Stimulated activated CD4-positive, alpha-beta T cell treated with anti-CD3 and anti-CD28 coated beads, TNF-alpha, amount 100 ng/mL, for 1 hour (primary cell): Measurements from ENCODE around the gene PHF12.

Experiments used
- DNase-seq, 3 donors: peaks; one replicate each; pipeline ENCODE4 v3.0.0-alpha.2; 2020; ENCODE audit warnings: low read depth in 3 of 3, low spot score in 1 of 3

Gene PHF12

GRCh38 chr17:28975646-28976045 is 24.3 kb upstream of the PHF12 start:
- DNase-seq: no peak

GRCh38 chr17:28975031-28975430 is 23.7 kb upstream of the PHF12 start:
- DNase-seq: no peak

DNA sequence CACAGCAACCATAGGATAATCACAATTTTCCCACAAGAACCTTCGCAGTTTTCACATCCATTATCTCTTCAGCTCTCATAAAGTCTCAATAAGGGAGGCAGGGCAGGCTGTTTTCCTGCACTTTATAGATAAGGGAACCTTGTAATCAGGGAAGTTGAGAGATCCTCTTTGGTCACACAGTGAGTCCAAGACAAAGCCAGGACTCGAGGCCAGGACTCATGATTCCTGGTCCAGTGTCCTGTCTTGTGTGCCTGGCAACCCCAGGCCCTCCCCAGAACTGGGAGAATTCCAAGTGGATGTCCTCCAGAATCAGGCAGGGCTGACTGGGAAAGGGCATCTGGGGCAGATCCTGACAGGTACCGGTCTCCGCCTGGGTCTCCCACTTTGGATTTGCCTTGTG is 23.1 kb upstream of the PHF12 start:
- DNase-seq: no peak

DNA sequence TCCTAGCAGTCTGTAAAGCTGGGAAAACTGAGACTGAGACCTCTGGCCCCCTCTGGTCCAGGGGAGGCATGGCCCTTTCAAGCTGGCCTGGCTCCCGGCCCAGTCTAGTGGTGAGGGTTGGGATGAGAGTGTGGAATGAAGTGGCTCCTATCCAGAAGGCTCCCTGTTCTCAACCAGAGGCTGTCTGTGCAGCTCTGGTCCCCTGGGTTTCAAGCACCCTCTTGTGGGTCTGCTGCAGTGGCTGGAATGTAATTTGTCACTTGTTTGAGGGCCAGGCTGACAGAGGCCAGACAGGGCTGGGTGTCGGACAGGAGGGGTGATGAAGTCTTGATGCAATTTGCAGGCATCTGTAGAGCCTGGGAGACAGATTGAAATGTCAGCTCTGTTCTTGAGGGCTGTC is 22.1 kb upstream of the PHF12 start:
- no peak for DNase-seq

- no peak for DNase-seq
Measured at GRCh38 chr17:28972437-28972836, 21.1 kb upstream of the PHF12 start.

DNA sequence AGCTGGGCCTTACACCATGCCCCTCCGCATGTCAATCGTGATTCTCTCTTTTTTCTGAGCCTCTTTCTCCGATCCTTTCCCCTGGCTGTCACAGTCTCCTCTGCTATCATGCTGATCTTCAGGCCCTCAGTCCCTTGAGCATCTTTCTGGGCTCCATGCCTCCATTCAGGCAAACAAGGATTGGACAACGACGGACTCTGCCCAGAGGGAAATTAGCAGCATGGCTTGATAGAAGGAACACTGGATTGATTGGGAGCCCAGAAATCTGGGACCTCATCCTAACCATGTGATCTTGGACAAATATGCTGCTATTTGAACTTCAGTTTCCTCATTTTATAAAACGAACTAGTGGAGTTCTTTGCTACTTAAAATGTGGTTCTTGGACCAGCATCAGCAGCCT is 19.6 kb upstream of the PHF12 start:
- no peak for DNase-seq

- DNase-seq: no peak
Measured at GRCh38 chr17:28969706-28970393, 18.5 kb upstream of the PHF12 start.

GRCh38 chr17:28968914-28969295 is 17.6 kb upstream of the PHF12 start:
- DNase-seq: no peak

DNA sequence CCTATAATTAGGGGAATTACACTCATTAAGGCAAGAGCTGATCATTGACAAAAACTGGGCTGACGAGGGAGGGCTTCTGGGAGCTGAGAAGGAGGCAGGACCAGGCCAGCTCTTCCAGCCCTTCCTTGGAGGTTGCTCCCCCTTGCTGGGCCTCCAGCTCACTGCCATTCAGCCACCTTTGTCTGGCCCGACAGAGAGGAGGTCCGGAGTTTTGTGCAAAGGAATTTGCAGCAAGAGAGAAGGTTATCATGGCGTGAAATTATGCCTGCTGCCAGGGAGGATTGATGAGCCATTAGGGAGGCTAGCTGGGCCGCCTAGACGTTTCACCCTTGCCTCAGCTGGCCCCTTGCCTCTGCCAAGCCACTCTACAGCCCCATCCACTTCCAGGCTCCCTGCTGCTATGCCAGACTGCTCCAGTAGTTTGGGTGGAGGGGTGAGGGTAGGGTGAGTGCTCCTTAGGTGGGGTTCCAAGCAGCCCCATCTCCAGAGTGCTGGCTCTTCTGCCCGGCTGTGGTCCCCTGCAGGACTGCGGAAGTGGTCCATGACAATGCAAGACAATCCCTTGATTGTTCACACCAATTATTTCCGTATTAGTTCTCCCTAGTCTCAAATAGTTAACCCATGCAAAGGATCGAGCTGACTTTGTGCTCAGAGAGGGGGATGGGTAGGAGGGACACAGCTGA is 17.1 kb upstream of the PHF12 start:
- no peak for DNase-seq

DNA sequence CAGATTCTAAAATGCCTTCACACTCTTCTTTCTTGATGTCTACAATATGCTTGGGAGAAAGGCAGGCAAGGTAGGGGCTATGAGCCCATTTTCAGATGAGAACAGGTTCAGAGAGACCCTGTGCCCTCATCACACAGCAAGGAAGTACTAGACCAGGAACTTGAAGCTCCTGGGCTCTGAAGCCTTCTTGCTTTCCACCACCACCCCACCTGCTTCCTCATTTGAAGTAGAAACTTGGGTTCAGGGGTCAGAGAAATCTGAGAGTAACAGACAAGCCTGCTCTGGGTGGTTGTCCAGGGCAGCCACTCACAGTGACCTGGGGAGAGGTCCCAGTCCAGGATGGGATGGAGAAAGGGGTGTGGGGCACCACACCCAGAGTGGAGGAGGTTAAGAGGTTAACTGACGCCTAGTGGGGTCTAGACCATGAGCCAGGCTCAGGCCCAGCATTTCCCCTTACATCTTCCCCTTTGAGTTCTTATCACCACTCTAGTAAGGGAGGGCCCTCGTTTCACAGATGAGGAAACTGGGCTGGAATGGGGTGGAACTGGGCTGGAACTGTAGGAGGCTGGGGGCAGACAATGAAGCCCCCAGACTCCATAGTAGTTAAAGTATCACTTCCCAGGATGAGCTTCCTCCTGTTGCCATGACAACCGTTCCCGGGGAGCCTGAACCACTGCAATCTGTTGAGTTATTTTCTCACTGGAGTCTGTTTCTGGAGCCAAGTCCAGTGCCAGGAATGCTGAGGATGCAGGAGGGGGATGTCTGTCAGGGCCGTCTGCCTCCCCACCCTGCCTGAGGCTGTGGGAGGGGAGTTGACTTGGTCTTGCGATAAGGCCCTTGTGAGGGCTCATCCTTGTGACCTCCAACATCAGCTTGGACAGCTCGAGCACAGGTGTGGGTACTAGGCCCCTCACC is 16.2 kb upstream of the PHF12 start:
- DNase-seq: no peak

- no peak for DNase-seq
Measured at GRCh38 chr17:28963841-28964240, 12.5 kb upstream of the PHF12 start.

DNA sequence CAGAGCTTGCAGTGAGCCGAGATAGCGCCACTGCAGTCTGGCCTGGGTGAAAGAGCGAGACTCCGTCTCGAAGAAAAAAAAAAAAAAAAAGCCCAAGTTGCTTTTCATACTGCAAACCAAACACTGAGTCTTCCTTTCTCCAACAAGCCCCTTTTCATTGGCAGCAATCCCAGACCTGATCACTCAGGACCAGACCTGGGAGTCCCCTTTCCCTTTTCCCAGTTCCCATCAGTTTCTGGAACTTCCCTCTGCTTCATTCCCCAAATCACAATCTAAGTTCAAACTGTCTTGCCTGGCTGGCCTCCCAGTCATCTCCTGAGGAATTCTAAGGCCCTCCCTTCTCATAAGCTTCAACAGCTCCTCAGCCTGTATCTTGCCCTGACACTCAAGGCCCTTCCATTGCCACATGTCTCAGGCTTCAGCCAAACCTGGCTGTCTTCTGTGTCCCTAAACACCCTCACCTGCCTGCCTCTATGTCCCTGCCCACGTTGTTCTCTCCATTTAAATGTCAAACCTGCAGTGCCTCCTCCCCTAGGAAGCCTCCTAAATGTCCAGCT is 11.8 kb upstream of the PHF12 start:
- DNase-seq: no peak

DNA sequence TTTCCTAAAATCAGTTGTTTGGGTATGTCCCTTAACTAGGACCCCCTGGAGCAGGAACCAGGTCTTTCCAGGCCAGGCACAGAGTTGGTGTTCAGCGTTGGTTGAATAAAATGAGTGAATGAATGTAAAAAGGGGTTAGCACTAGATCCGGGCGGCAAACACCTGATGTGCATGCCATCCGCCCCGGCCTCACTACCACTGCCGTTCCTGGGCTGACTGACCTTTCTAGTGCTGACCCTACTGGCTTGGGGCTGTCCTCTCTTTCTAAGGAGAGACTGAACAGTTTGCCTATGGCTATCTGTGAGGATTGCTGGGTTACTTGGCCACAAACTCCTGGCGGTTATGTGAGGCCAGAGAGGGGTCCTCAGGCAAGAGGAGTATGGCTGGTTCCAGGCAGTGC is 10.1 kb upstream of the PHF12 start:
- no peak for DNase-seq

DNA sequence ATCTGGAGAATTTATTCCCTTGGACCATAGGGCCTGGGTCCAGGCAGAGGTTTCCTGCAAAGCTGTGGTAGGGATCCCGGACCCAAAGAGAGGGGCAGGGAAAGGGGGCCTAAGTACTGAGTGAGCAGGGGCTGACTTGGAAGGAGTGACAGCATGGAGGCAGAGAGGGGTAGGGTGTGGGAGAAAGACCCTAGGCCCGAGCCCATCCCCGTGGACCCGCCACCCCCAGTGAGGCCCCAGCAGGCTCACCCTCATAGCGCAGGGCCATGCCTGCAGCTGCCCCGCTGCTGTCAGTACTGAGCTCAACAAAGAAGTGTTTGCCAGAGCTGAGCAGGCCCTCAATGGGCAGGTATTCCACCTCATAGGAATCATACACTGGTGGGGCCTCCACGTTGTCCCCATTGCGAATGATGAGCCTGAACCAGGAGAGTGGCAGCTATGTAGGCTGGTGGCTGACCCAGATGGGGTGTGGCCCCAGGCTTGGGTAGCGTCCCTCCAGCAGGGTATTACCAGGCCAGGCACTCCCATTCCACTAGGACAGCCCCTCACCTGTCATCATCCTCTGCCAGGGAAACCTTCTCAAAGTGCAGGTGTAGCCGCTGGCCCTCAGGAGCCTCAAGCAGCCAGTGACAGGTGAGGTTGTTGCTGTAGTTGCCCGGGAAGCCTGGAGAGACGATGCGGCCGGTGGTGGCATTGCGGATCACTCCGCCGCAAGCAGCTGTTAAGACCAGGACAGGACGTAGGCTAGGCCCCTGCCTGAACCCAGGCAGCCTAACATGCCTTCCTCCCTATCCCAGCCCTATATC is 9.1 kb upstream of the PHF12 start:
- DNase-seq: no peak

DNA sequence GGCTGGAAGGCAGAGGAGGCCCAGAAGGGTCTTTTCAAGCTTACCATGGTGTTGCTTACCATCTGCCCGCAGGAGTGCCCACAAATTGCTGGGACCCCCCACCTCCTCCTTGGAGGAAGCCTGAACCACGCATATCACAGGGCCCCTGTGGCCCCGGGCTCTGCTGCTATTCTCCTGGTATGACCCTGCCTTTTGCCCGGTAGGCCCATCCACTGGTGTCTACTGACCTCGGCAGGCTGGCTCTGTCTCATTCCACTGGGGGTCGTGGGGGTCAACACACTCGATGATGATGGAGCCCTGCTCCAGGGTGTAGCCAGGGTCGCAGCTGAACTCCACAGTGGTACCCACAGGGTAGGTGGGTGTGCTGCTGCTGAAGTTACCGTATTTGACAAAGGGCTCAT is 8.2 kb upstream of the PHF12 start:
- no peak for DNase-seq

DNA sequence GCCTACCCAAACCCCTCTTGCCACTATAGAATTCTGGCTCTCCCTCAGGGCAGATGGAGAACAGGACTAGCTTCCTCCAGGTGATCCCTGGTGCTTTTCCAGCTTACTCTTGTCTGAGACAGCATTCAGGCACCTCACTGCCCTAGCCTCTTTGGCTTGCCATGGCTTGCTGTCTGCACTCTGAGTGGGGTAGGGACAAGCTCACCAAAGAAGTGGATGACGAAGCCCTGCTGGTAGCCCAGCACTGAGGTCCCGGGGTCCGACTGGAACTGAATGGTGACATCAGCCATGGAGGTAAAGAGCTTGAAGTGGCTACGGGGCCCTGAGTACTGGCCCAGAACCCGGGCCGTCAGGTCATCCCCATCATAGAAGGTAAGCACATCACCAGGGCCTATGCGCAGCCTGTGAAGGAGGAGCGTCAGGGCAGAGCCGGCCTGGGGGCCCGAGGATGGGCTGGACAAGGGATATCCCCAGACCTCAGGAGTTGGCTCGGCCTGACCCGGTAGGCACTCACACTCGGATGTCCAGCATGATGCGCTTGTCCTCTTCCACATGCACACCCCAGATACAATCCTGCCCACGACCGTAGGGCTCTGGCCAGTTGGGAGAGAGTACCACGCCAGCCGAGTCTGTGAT is 7.6 kb upstream of the PHF12 start:
- DNase-seq: no peak

- no peak for DNase-seq
Measured at GRCh38 chr17:28957992-28958355, 6.7 kb upstream of the PHF12 start.

DNA sequence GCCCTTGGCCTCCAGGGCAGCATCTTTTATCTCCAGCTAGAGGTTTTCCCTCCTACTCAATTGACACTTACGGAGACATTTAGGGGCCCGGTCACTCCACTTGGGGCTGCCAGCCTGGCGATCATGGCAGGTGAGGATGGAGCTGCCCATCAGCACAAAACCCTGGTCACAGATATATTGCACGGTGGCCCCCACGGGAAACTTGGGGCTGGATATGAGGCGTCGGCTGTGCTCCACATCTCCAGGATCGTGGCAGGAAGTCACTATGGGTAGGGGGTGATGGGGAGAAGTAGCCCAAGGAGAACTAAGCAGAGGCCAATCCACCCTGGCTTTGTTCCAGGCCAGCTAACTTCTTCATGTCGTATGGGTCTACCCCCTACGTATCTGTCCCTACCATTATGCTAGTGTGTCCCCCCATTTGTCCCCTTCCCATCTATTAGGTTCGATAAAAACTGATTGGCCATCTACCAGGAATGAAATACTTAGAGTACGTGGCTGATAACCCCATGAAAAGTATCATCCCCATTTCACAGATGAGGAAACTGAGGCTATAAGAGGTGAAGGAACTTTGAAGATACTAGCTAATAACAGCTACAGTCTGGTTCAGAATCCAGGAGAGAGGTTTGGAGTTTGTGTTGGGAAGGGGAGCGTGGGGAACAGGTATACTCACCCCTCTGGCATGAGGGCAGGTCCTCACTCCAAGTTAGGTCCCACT is 6.1 kb upstream of the PHF12 start:
- DNase-seq: no peak

- DNase-seq: no peak
Measured at GRCh38 chr17:28956861-28957260, 5.5 kb upstream of the PHF12 start.

DNA sequence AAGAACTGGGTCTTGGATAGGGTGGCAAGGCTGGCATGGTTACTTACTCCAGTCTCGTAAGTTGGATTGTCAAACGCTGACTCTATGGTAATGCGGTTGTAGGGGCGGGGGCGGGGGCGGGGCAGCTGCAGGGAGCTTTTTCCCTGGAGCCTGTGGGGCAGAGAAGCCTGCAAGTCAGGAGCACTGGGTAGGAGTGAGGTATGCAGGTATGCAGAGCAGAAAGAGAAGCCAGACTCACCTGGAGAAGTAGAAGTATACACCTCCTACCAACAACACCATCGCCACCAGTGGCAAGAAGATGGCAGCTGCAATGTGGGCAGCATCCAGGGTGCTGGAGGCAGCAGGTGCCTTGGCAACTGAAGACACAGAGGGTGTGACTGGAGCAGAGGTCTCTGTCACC is 4.8 kb upstream of the PHF12 start:
- DNase-seq: no peak
